ENCODE results near the gene REV1.

REV1 gene

GRCh38 chr2:99514357-99514756, 24.5 kb upstream of the REV1 start:
- Histone ChIP-seq H3K9me3 (ENCODE audit: low read length) (no peaks in the 10 kb centered on the region), H3K9ac (ENCODE audit: low read length) (no peak overlapping the region), H3K27me3 (ENCODE audit: insufficient read depth, low read length) (no peaks in the 10 kb centered on the region; the same call in 1 of the 2 replicates), H3K4me2 (ENCODE audit: low read length) (no peak overlapping the region), H3K27ac (ENCODE audit: low read depth, low read length, poor library complexity, severe bottlenecking) (no peak overlapping the region), H3K4me3 (ENCODE audit: low read depth, low read length, poor library complexity, severe bottlenecking) (no peak overlapping the region), H3K79me2 (ENCODE audit: insufficient read depth, low read length) (no peaks in the 10 kb centered on the region), H3K36me3 (ENCODE audit: insufficient read depth, low read length) (no peaks in the 10 kb centered on the region), H3F3A (ENCODE audit: insufficient read depth, low read length) (no peaks in the 10 kb centered on the region), H3K4me1 (ENCODE audit: insufficient read depth, low read length, severe bottlenecking) (no peaks in the 10 kb centered on the region), H4K20me1 (ENCODE audit: insufficient read depth, low read length) (no peaks in the 10 kb centered on the region), H3K9me2 (ENCODE audit: low read depth, low read length) (no peaks in the 10 kb centered on the region), H2AFZ (ENCODE audit: low read length) (no peak overlapping the region)
- TF ChIP-seq, protein P1, sequence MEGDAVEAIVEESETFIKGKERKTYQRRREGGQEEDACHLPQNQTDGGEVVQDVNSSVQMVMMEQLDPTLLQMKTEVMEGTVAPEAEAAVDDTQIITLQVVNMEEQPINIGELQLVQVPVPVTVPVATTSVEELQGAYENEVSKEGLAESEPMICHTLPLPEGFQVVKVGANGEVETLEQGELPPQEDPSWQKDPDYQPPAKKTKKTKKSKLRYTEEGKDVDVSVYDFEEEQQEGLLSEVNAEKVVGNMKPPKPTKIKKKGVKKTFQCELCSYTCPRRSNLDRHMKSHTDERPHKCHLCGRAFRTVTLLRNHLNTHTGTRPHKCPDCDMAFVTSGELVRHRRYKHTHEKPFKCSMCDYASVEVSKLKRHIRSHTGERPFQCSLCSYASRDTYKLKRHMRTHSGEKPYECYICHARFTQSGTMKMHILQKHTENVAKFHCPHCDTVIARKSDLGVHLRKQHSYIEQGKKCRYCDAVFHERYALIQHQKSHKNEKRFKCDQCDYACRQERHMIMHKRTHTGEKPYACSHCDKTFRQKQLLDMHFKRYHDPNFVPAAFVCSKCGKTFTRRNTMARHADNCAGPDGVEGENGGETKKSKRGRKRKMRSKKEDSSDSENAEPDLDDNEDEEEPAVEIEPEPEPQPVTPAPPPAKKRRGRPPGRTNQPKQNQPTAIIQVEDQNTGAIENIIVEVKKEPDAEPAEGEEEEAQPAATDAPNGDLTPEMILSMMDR (IDR thresholded peaks at IDR 0.05; ENCODE audit: low read length), result no peak
- no peak for TF ChIP-seq EZH2 (IDR thresholded peaks at IDR 0.05; ENCODE audit: borderline replicate concordance, low read length)

DNA sequence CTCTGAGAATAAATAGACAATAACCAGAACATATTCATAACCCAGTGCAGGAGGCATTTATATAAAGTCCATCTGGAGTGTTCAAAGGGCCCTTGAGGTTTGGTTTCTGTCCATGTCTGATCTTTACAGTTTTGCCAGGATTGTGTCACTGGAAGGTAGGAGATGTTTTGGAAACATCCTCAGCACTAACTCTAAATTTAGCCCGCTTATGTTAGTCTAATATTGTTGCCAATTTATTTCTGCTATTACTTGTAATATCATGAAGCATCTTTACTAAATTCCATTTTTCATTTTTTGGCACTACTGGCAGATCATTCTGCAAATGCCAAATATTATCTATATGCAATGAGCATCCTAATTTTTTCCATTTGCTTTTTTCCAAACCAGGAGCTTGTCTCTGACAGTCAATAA, 22.4 kb upstream of the REV1 start:
- H3K27me3 ChIP-seq (ENCODE audit: insufficient read depth, low read length), result no peaks in the 10 kb centered on the region; the same call in 1 of the 2 replicates
- no peaks in the 10 kb centered on the region for H4K20me1 ChIP-seq (ENCODE audit: insufficient read depth, low read length)
- H3K79me2 ChIP-seq (ENCODE audit: insufficient read depth, low read length), result no peaks in the 10 kb centered on the region
- no peaks in the 10 kb centered on the region for H3K4me1 ChIP-seq (ENCODE audit: insufficient read depth, low read length, severe bottlenecking)
- no peak overlapping the region for H2AFZ ChIP-seq (ENCODE audit: low read length)
- H3K9ac ChIP-seq (ENCODE audit: low read length), result no peak overlapping the region
- H3K4me3 ChIP-seq (ENCODE audit: low read depth, low read length, poor library complexity, severe bottlenecking), result no peak overlapping the region
- H3F3A ChIP-seq (ENCODE audit: insufficient read depth, low read length), result no peaks in the 10 kb centered on the region
- no peaks in the 10 kb centered on the region for H3K36me3 ChIP-seq (ENCODE audit: insufficient read depth, low read length)
- no peak for TF ChIP-seq EZH2 (IDR thresholded peaks at IDR 0.05; ENCODE audit: borderline replicate concordance, low read length)
- TF ChIP-seq, protein P1 (IDR thresholded peaks at IDR 0.05; ENCODE audit: low read length), result no peak
- no peaks in the 10 kb centered on the region for H3K9me2 ChIP-seq (ENCODE audit: low read depth, low read length)
- no peaks in the 10 kb centered on the region for H3K9me3 ChIP-seq (ENCODE audit: low read length)
- no peak overlapping the region for H3K27ac ChIP-seq (ENCODE audit: low read depth, low read length, poor library complexity, severe bottlenecking)
- no peak overlapping the region for H3K4me2 ChIP-seq (ENCODE audit: low read length)

- Histone ChIP-seq H4K20me1 (ENCODE audit: insufficient read depth, low read length) (no peaks in the 10 kb centered on the region), H3K4me1 (ENCODE audit: insufficient read depth, low read length, severe bottlenecking) (peaks cover 10% of the 10 kb centered on the region)
Observed at GRCh38 chr2:99509387-99509786, 19.6 kb upstream of the REV1 start.

More at GRCh38 chr2:99509387-99509786, 19.6 kb upstream of the REV1 start:
- TF ChIP-seq EZH2 (IDR thresholded peaks at IDR 0.05; ENCODE audit: borderline replicate concordance, low read length), result no peak
- TF ChIP-seq, protein P1 (IDR thresholded peaks at IDR 0.05; ENCODE audit: low read length), result no peak
- H3K27ac ChIP-seq (ENCODE audit: low read depth, low read length, poor library complexity, severe bottlenecking), result no peak overlapping the region
- H3K4me2 ChIP-seq (ENCODE audit: low read length), result no peak overlapping the region
- H3K4me3 ChIP-seq (ENCODE audit: low read depth, low read length, poor library complexity, severe bottlenecking), result no peak overlapping the region
- no peaks in the 10 kb centered on the region for H3K79me2 ChIP-seq (ENCODE audit: insufficient read depth, low read length)
- no peaks in the 10 kb centered on the region for H3K9me2 ChIP-seq (ENCODE audit: low read depth, low read length)
- H3K9me3 ChIP-seq (ENCODE audit: low read length), result no peaks in the 10 kb centered on the region
- H3K36me3 ChIP-seq (ENCODE audit: insufficient read depth, low read length), result no peaks in the 10 kb centered on the region
- no peaks in the 10 kb centered on the region for H3F3A ChIP-seq (ENCODE audit: insufficient read depth, low read length)
- no peak overlapping the region for H3K9ac ChIP-seq (ENCODE audit: low read length)
- H2AFZ ChIP-seq (ENCODE audit: low read length), result no peak overlapping the region
- no peaks in the 10 kb centered on the region for H3K27me3 ChIP-seq (ENCODE audit: insufficient read depth, low read length)

Data from OCI-LY1 (cell line).